Liver (tissue), 9 donors: ENCODE data around the gene PIEZO2. TPM values are rescaled to one million over a fixed set of nuclear protein-coding genes. Genes with fewer than 3 reads are reported as not detected.

ENCODE experiments used
- DNase-seq: peaks from one replicate; pipeline ENCODE4 v3.0.0-alpha.2; 2017; ENCODE audit warnings: low spot score
- H3K27ac ChIP-seq, 2 donors: one replicate each; pipeline ENCODE4 v1.7.0; 2013; ENCODE audit warnings: inconsistent platforms in 2 of 2, low read length in 2 of 2, control low read depth in 1 of 2, low read depth in 1 of 2, mild to moderate bottlenecking in 1 of 2
- H3K27me3 ChIP-seq, 4 donors: one replicate each; pipeline versions ENCODE4 v1.6.1 to v1.7.0; 2013; ENCODE audit warnings: low read length in 3 of 4, inconsistent platforms in 1 of 4, mild to moderate bottlenecking in 1 of 4, moderate library complexity in 1 of 4; ENCODE audit not compliant: control insufficient read depth in 4 of 4, insufficient read depth in 4 of 4
- H3K36me3 ChIP-seq, 4 donors: one replicate each; pipeline versions ENCODE4 v1.6.1 to v1.7.0; 2013; ENCODE audit warnings: low read length in 3 of 4, mild to moderate bottlenecking in 3 of 4, low read depth in 1 of 4, moderate library complexity in 1 of 4; ENCODE audit not compliant: control insufficient read depth in 4 of 4, insufficient read depth in 3 of 4
- H3K4me1 ChIP-seq, 4 donors: one replicate each; pipeline versions ENCODE4 v1.6.1 to v1.7.0; 2013; ENCODE audit warnings: low read length in 3 of 4, mild to moderate bottlenecking in 3 of 4, moderate library complexity in 1 of 4; ENCODE audit not compliant: control insufficient read depth in 4 of 4, insufficient read depth in 4 of 4
- H3K4me3 ChIP-seq, 3 donors: one replicate each; pipeline versions ENCODE4 v1.6.1 to v1.7.0; 2013; ENCODE audit warnings: low read length in 3 of 3, control low read depth in 1 of 3, low read depth in 1 of 3, mild to moderate bottlenecking in 1 of 3
- H3K9ac ChIP-seq, 2 donors: one replicate each; pipeline ENCODE4 v1.7.0; 2013; ENCODE audit warnings: low read length in 2 of 2, mild to moderate bottlenecking in 2 of 2, moderate library complexity in 2 of 2, control low read depth in 1 of 2, low read depth in 1 of 2
- H3K9me3 ChIP-seq, 4 donors: one replicate each; pipeline versions ENCODE4 v1.6.1 to v1.7.0; 2013; ENCODE audit warnings: low read length in 3 of 4; ENCODE audit not compliant: control insufficient read depth in 4 of 4
- ATF3 ChIP-seq: IDR thresholded peaks from 2 replicates; pipeline ENCODE4 v1.6.1; 2016; ENCODE audit warnings: antibody characterized with exemption
- CTCF ChIP-seq: fragments of 150-350 bp; IDR thresholded peaks from 2 replicates; pipeline ENCODE4 v1.5.1; 2017; ENCODE audit warnings: improper control_type of control experiment, low read depth, low read length; ENCODE audit not compliant: missing input control
- EGR1 ChIP-seq, 2 donors: IDR thresholded peaks; 2 replicates each; pipeline ENCODE4 v1.6.1; 2016 to 2018; ENCODE audit warnings: antibody characterized with exemption in 2 of 2, low read depth in 2 of 2
- FOXA1 ChIP-seq: IDR thresholded peaks from 2 replicates; pipeline ENCODE4 v1.6.1; 2016; ENCODE audit warnings: antibody characterized with exemption
- FOXA2 ChIP-seq: IDR thresholded peaks from 2 replicates; pipeline ENCODE4 v1.6.1; 2016; ENCODE audit warnings: antibody characterized with exemption
- GABPA ChIP-seq, 2 donors: IDR thresholded peaks in 1 of 2; conservative IDR thresholded peaks in 1 of 2; 2 replicates each; pipeline ENCODE4 v1.6.1; 2016; ENCODE audit warnings: antibody characterized with exemption in 2 of 2, mild to moderate bottlenecking in 1 of 2, moderate library complexity in 1 of 2
- HNF4G ChIP-seq: IDR thresholded peaks from 2 replicates; pipeline ENCODE4 v1.6.1; 2016; ENCODE audit warnings: antibody characterized with exemption
- MAX ChIP-seq: IDR thresholded peaks from 2 replicates; pipeline ENCODE4 v1.6.1; 2016; ENCODE audit warnings: antibody characterized with exemption
- NR2F2 ChIP-seq: IDR thresholded peaks from 2 replicates; pipeline ENCODE4 v1.6.1; 2016; ENCODE audit warnings: antibody characterized with exemption
- RAD21 ChIP-seq, 2 donors: IDR thresholded peaks; 2 replicates each; pipeline ENCODE4 v1.6.1; 2016; ENCODE audit warnings: antibody characterized with exemption in 2 of 2, mild to moderate bottlenecking in 2 of 2
- REST ChIP-seq: IDR thresholded peaks from 2 replicates; pipeline ENCODE4 v1.6.1; 2016; ENCODE audit warnings: antibody characterized with exemption, mild to moderate bottlenecking
- RXRA ChIP-seq, 2 donors: IDR thresholded peaks; 2 replicates each; pipeline ENCODE4 v1.6.1; 2017 to 2018; ENCODE audit warnings: antibody characterized with exemption in 2 of 2, mild to moderate bottlenecking in 1 of 2
- SP1 ChIP-seq: IDR thresholded peaks from 2 replicates; pipeline ENCODE4 v1.6.1; 2018; ENCODE audit warnings: antibody characterized with exemption, mild to moderate bottlenecking
- TAF1 ChIP-seq: conservative IDR thresholded peaks from 2 replicates; pipeline ENCODE4 v1.6.1; 2016; ENCODE audit warnings: antibody characterized with exemption, mild to moderate bottlenecking
- YY1 ChIP-seq: IDR thresholded peaks from 2 replicates; pipeline ENCODE4 v1.6.1; 2016; ENCODE audit warnings: antibody characterized with exemption, mild to moderate bottlenecking
- ZBTB33 ChIP-seq: IDR thresholded peaks from 2 replicates; pipeline ENCODE4 v1.6.1; 2016; ENCODE audit warnings: antibody characterized with exemption
- WGBS: extraction: QIAGEN DNeasy Blood & Tissue Kit; methylation state at CpG from one replicate; pipeline ENCODE4 v1.1.7; 2013; 5-methylcytosine and 5-hydroxymethylcytosine counted together
- polyA plus RNA-seq, 2 donors: library from polyadenylated mRNA; stranded (reverse) in 1 of 2; unstranded in 1 of 2; fragments of 200-250 nt in 1 of 2; fragments of >200 nt in 1 of 2; fragmentation: Nextera tagmentation in 1 of 2; extraction: Ambion mirVana in 1 of 2; gene quantifications; one replicate each; pipeline versions ENCODE4 v1.2.1 to v1.2.3, GENCODE V29; 2013 to 2015
- total RNA-seq, 2 donors: library from RNA; depleted of rRNA; stranded (reverse); fragments of >200 nt; gene quantifications; one replicate each; pipeline ENCODE4 v1.2.3, GENCODE V29; 2014
- donor health status: healthy.
- donor health status: healthy.
- donor health status: healthy.
- donor health status: healthy.
- donor health status: healthy.

The PIEZO2 gene
- total and polyA plus RNA-seq, 4 donors = 1.1 to 12.3 (median 4.8) TPM

- Histone ChIP-seq H3K4me1 (no peaks in the 10 kb centered on the region), H3K9ac (no peak overlapping the region), H3K27ac (no peak overlapping the region), H3K9me3 (peaks cover 0 to 3% (median 0%) of the 10 kb centered on the region in 4 donors), H3K27me3 (no peaks in the 10 kb centered on the region), H3K36me3 (peaks cover 0 to 26% (median 8%) of the 10 kb centered on the region in 4 donors), H3K4me3 (no peak overlapping the region)
- no peak for DNase-seq
- no peak for TF ChIP-seq HNF4G
- TF ChIP-seq ZBTB33 = no peak
- TF ChIP-seq RXRA (IDR thresholded peaks at IDR 0.05) = no peak
- TF ChIP-seq EGR1 (IDR thresholded peaks at IDR 0.05; ENCODE audit: low read depth in 2 of 2) = no peak
- TF ChIP-seq SP1 = no peak
- TF ChIP-seq FOXA1 = no peak
- TF ChIP-seq REST = no peak
- no peak for TF ChIP-seq ATF3
- no peak for TF ChIP-seq MAX
- TF ChIP-seq RAD21 (IDR thresholded peaks at IDR 0.05) = no peak
- no peak for TF ChIP-seq CTCF
- 98% methylated on average over 5 of the region's 5 CpGs for WGBS
Measured at GRCh38 chr18:10767658-10768057, 381.7 kb downstream of the PIEZO2 start.

GRCh38 chr18:10760986-10761385 lies 388.4 kb downstream of the PIEZO2 start:
- WGBS = 92% methylated on average over 5 of the region's 5 CpGs
- H3K27ac ChIP-seq = no peak overlapping the region
- no peak for DNase-seq
- no peaks in the 10 kb centered on the region for H3K27me3 ChIP-seq
- peaks cover 0 to 41% (median 15%) of the 10 kb centered on the region in 4 donors for H3K36me3 ChIP-seq
- no peaks in the 10 kb centered on the region for H3K4me1 ChIP-seq
- H3K4me3 ChIP-seq = no peak overlapping the region
- no peaks in the 10 kb centered on the region for H3K9me3 ChIP-seq
- TF ChIP-seq FOXA2 (no peak), REST (no peak), EGR1 (IDR thresholded peaks at IDR 0.05; ENCODE audit: low read depth in 2 of 2) (no peak), SP1 (no peak), CTCF (no peak), NR2F2 (no peak), YY1 (no peak), FOXA1 (no peak), ATF3 (no peak), TAF1 (no peak), GABPA (IDR thresholded peaks at IDR 0.05 in 1 of 2, conservative IDR thresholded peaks at IDR 0.05 in 1 of 2) (no peak)
- H3K9ac ChIP-seq = no peak overlapping the region
